Body of pancreas (tissue), 4 donors: ENCODE measurements around the gene NELFE.

Experiments
- CTCF ChIP-seq, 7 experiments: fragments of 450-650 bp in 4 of 7; fragments of 200-600 bp in 3 of 7; sonication (generic) in 3 of 7; IDR thresholded peaks; one replicate each; pipeline ENCODE4 v1.5.1; 2016 to 2019; ENCODE audit warnings: antibody characterized with exemption in 7 of 7
- POLR2A ChIP-seq, 3 donors: fragments of 450-650 bp; IDR thresholded peaks; one replicate each; pipeline ENCODE4 v1.6.1; 2016; ENCODE audit warnings: antibody characterized with exemption in 3 of 3, mild to moderate bottlenecking in 2 of 3

DNA sequence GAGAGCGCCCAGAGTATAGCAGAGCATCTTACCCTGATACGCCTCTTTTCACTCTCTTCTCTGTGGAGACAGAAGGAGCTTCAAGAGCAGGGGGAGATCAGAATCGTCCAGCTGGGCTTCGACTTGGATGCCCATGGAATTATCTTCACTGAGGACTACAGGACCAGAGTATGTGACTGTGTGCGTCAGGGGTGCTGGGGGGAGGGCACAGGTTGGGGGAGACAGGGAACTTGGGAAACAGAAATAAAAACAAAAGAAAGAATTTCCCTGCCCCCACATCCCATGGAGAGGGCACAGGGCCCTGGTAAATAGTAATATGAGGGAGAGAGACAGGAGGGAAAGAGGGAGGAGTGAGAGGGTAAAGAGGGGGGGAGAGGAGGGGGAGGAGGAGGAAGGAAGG, 20.1 kb upstream of the NELFE start:
- TF ChIP-seq CTCF (IDR thresholded peaks at IDR 0.05) (no peak), POLR2A (IDR thresholded peaks at IDR 0.05) (no peak)
